GM18505 (cell line): Measurements from ENCODE around the gene EPHA2.
"Not testable (repeated sequence)": the region's sequence is repeated elsewhere in the genome, so short reads cannot be mapped to it uniquely, and the experiment has no call there.

Experiments used
- ATAC-seq: cut with Tn5 transposase; IDR thresholded peaks from one replicate; pipeline ENCODE4 v1.9.1; 2021; ENCODE audit not compliant: unreplicated experiment
- POLR2A ChIP-seq: IDR thresholded peaks from 4 replicates; pipeline ENCODE4 v1.6.1; 2011; ENCODE audit warnings: borderline replicate concordance; ENCODE audit not compliant: insufficient read depth, insufficient read length; ENCODE audit errors: extremely low read depth

Gene EPHA2

GRCh38 chr1:16168622-16169360 is 12.9 kb upstream of the EPHA2 start:
- no peak for TF ChIP-seq POLR2A

DNA sequence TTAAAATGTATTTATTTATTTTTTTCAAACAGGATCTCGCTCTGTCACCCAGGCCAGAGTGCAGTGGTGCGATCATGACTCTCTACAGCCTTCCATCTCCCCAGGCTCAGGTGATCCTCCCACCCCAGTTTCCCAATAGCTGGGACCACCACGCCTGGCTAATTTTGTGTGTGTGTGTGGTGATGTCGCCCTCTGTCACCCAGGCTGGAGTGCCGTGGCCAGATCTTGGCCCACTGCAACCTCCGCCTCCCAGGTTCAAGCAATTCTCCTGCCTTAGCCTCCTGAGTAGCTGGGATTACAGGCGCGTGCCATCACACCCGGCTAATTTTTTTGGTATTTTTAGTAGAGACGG is 12.3 kb upstream of the EPHA2 start:
- ATAC-seq, result not testable (repeated sequence)

More at GRCh38 chr1:16168622-16169360, 12.9 kb upstream of the EPHA2 start:
- no peak for ATAC-seq

DNA sequence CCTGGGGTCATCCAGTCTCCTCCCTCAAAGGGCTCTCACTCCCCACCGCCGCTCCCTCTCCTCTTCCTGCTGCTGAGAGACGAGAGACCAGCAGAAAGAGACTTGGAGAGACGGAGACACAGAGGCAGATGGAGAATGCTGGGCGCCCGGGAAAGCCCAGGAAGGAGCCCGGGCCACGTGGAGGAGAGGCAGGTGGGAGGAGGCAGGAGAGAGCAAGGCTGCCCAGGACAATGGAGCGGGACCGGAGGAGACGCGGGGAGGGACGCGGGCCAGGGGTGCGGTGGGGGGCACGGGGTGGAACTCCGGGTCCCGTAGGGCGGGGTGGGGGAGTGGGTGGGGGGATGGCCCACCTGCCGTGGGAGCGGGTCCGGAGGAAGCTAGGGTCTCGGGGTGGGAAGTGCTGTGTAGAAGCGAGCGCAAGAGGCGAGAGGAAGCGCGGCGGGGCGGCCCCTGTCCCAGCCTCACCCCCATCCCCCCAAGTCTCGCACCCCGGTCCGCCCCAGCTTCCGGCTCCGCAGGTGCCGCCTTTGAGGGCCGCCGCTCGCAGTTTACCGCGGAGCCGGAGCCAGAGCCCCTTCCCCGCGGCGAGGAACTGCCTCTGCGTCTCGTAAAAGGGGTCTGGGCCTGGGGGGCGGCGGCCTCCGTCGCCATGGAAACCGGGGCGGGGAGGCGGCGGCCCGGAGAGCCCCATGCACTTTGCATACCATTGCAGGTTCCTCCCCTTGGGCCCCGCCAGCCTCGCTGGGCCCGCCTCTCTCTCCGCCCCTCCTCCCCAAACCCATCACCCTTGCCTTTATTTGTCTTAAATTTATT is 11.7 kb upstream of the EPHA2 start:
- no peak for TF ChIP-seq POLR2A
- ATAC-seq, result no peak

- no peak for TF ChIP-seq POLR2A
- no peak for ATAC-seq
Measured at GRCh38 chr1:16166117-16166516, 10.2 kb upstream of the EPHA2 start.

DNA sequence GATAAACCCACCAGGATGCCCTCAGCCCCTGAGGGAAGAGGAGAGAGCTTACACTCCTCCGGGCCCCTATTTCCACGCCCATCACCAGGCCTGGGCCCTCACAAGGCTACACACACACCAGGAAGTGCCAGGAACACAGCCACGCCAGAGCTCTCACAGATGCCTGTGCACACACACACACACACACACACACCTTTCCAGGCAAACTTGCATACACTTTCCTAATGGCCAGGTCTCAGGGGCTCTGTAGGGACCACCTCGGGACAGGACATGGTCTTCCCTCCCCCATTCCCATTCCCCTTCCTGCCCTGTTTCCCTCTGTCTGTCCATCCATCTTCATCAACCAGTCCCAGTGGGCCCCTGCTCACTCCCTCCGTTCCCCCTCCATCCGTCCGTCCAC is 9.7 kb upstream of the EPHA2 start:
- TF ChIP-seq POLR2A, result no peak
- no peak for ATAC-seq

- TF ChIP-seq POLR2A, result no peak
- no peak for ATAC-seq
Measured at GRCh38 chr1:16165073-16165364, 9.2 kb upstream of the EPHA2 start.

DNA sequence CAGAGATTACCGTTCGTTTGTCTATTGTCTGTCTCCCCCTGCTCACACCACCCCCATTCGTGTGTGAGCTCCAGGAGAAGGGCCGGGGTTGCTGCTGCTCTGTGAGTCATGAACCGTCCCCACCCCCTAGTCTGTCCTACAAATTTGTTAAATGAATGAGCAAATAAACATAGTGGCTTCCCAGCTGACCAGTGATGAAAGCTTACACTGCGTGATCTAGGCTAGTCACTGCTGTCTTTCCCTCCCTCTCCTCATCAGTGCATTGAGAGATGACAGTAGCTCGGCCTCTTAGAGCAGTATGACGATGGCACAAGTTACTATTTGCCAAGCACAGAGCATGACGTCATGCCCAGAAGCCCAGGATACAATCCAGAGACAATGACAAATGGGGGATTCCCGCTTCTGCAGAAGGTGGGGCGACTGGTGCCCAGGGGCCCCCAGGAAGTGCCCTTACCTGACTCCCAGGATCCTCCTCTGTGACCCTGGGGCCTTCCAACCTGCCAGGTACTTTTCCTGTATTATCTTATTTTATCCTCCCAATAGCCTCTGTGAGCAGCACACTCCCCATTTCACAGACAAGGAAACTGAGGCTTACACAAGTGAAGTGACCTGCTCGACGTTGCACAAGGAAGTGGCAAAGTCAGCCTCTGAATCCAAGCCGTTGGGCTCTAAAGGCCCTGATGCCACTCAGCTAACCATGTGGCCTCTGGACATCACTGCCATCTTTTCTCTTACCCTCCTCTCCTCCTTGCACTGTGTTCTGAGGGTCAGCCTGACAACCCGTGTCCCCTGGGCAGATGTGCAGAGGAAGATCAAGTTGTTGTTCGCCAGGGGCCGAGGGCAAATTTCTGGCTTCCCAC is 8.6 kb upstream of the EPHA2 start:
- ATAC-seq, result no peak
- TF ChIP-seq POLR2A, result no peak

GRCh38 chr1:16163608-16164212 is 7.8 kb upstream of the EPHA2 start:
- ATAC-seq, result not testable (repeated sequence)

- no peak for TF ChIP-seq POLR2A
- no peak for ATAC-seq
Measured at GRCh38 chr1:16162163-16162822, 6.4 kb upstream of the EPHA2 start.

GRCh38 chr1:16161717-16162116 is 5.8 kb upstream of the EPHA2 start:
- no peak for ATAC-seq
- TF ChIP-seq POLR2A, result no peak

DNA sequence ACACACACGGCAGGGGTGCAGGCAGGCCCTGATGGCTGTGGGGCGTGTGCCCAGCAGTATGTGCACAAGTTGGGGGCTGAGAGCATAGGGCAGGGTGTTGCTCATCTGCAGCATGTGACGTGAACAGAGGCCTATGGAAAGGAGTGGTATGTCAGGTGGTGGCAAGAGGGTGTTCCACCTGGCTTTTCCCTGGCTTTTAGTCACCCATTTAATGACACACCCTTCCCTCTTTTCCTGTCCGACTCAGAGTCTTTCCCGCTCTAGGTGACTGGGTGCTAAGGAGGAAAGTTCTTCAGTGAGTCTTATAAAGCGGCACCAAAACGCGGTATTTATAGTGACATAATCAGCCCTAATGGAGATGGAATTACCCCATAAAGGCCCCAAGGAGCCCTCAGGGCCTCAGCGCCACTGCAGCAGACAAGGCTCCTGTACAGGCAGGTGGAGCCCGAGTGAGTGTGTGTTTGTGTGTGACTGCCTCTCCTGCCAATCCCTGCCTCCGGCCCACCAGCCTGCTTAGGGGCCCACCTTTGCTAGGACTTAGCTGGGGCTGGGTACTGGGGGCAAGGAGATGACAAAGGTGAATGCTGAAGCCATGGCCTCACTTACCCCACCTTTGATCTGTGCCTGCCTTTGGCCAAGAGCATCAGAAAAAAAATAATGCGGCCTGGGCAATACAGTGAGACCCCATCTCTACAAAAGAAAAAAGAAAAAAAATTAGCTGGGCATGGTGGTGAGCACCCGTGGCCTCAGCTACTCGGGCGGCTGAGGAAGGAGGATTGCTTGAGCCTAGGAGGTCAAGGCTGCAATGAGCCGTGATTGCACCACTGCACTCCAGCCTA is 3.3 kb upstream of the EPHA2 start:
- no peak for ATAC-seq
- TF ChIP-seq POLR2A, result no peak

DNA sequence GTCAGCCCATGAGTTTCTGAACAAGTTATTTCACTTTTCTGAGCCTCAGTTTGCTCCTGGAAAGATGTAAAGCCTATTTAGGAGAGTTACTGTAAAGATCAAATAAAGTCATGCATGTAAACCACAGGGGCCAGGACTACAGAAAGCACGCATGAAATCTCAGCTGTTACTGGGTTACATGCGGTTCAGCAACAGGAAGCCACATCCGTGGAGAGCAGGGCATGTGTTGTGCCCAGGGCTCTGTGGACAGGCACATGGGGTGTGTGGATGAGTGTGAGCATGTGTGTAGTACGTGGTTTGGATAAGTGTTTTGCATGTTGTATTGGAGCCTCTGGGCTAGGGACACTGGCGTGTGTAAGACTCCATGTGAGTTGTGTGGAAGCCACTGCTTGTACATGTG is 2.2 kb upstream of the EPHA2 start:
- no peak for TF ChIP-seq POLR2A
- ATAC-seq, result no peak
